SW 1271 (cell line): ENCODE data around the gene PPP1R10.

Experiments used
- DNase-seq, 2 experiments: peaks; one replicate each; lab custom pipeline; 2025; lab: John Stamatoyannopoulos, UW

PPP1R10 gene

GRCh38 chr6:30619561-30619960 is 2.5 kb upstream of the PPP1R10 start:
- no peak for DNase-seq

GRCh38 chr6:30618270-30618797 is 1.3 kb upstream of the PPP1R10 start:
- DNase-seq: no peak

- DNase-seq: peak; percentile 95 to 99
These were observed 674 bp upstream of the PPP1R10 start, which contains the start of gene MRPS18B for GRCh38 chr6:30617565-30618269. MRPS18B (plus strand) TSS chr6:30617840; CDS start chr6:30617866, 26 bp downstream.

- peak in 1 of 2 experiments; percentile 59 for DNase-seq
These were observed 859 bp downstream of the PPP1R10 start for GRCh38 chr6:30615958-30616810.

GRCh38 chr6:30615219-30615957 is 1.7 kb downstream of the PPP1R10 start:
- DNase-seq: peak in 1 of 2 experiments; percentile 76

GRCh38 chr6:30614843-30615218 is 2.2 kb downstream of the PPP1R10 start:
- peak; percentile 93 to 96 for DNase-seq

GRCh38 chr6:30614044-30614842 is 2.8 kb downstream of the PPP1R10 start:
- DNase-seq: peak in 1 of 2 experiments; percentile 65

GRCh38 chr6:30613251-30614043 is 3.6 kb downstream of the PPP1R10 start:
- DNase-seq: peak in 1 of 2 experiments; percentile 41

- no peak for DNase-seq
These were observed 4.3 kb downstream of the PPP1R10 start for GRCh38 chr6:30612687-30613248.

- DNase-seq: peak in 1 of 2 experiments; percentile 59
These were observed 4.8 kb downstream of the PPP1R10 start for GRCh38 chr6:30612213-30612612.

GRCh38 chr6:30611856-30612194 is 5.2 kb downstream of the PPP1R10 start:
- no peak for DNase-seq

- DNase-seq: no peak
These were observed 5.7 kb downstream of the PPP1R10 start for GRCh38 chr6:30611150-30611855.

- no peak for DNase-seq
These were observed 7.0 kb downstream of the PPP1R10 start for GRCh38 chr6:30610065-30610464.

GRCh38 chr6:30603961-30604360 is 13.1 kb downstream of the PPP1R10 start:
- DNase-seq: no peak

GRCh38 chr6:30601815-30602641 is 15.0 kb downstream of the PPP1R10 start:
- DNase-seq: no peak

- no peak for DNase-seq
These were observed 15.6 kb downstream of the PPP1R10 start for GRCh38 chr6:30601436-30601814.

GRCh38 chr6:30600451-30600961 is 16.5 kb downstream of the PPP1R10 start:
- DNase-seq: no peak

GRCh38 chr6:30599625-30600324 is 17.3 kb downstream of the PPP1R10 start:
- DNase-seq: peak in 1 of 2 experiments; percentile 20
